SU-DHL-6 (cell line): Measurements from ENCODE around the gene FLYWCH1.

Experiments used
- H2AFZ ChIP-seq: fragments of 200-600 bp; sonication (generic); 2 replicates; pipeline ENCODE4 v1.6.1; 2014; ENCODE audit warnings: low read depth, mild to moderate bottlenecking, moderate library complexity, mixed read lengths, antibody characterized with exemption, low read length; ENCODE audit not compliant: severe bottlenecking
- H3F3A ChIP-seq: fragments of 200-600 bp; shearing (Covaris generic); 2 replicates; pipeline ENCODE4 v1.6.0; 2016; ENCODE audit warnings: antibody characterized with exemption, mild to moderate bottlenecking; ENCODE audit not compliant: insufficient read depth
- H3K27ac ChIP-seq: fragments of 200-600 bp; sonication (generic); 2 replicates; pipeline ENCODE4 v1.5.1; 2016; ENCODE audit warnings: low read depth, mild to moderate bottlenecking, low read length, moderate library complexity, mixed read lengths
- H3K27me3 ChIP-seq: fragments of 200-600 bp; sonication (generic), shearing (Covaris generic); 2 replicates; pipeline ENCODE4 v1.6.0; 2014; ENCODE audit warnings: mild to moderate bottlenecking, low read length
- H3K36me3 ChIP-seq: fragments of 200-600 bp; sonication (generic); 2 replicates; pipeline ENCODE4 v1.6.1; 2014; ENCODE audit warnings: mild to moderate bottlenecking, low read length, mixed read lengths
- H3K4me2 ChIP-seq: fragments of 300-600, 200-600 bp; shearing (Covaris generic), sonication (generic); 2 replicates; pipeline ENCODE4 v1.6.0; 2014; ENCODE audit warnings: low read length, low read depth, mild to moderate bottlenecking; ENCODE audit not compliant: poor library complexity, severe bottlenecking
- H3K4me3 ChIP-seq: fragments of 200-600 bp; sonication (generic); 2 replicates; pipeline ENCODE4 v1.5.1; 2014; ENCODE audit warnings: antibody characterized with exemption, low read length, mild to moderate bottlenecking, mixed read lengths; ENCODE audit not compliant: insufficient read depth, poor library complexity, severe bottlenecking
- H3K79me2 ChIP-seq: fragments of 200-600 bp; sonication (generic); 2 replicates; pipeline ENCODE4 v1.6.1; 2014; ENCODE audit warnings: mild to moderate bottlenecking, low read length, moderate library complexity; ENCODE audit not compliant: insufficient read depth
- H3K9ac ChIP-seq: fragments of 200-600 bp; sonication (generic); 2 replicates; pipeline ENCODE4 v1.7.0; 2014; ENCODE audit warnings: mild to moderate bottlenecking, low read length
- H3K9me2 ChIP-seq: fragments of 200-600 bp; sonication (generic); replicated peaks from 2 replicates; pipeline ENCODE4 v1.6.1; 2014; ENCODE audit warnings: low read length; ENCODE audit not compliant: insufficient read depth
- H3K9me3 ChIP-seq: fragments of 200-600 bp; sonication (generic); 2 replicates; pipeline ENCODE4 v1.6.1; 2014; ENCODE audit warnings: low read length, mixed read lengths; ENCODE audit not compliant: insufficient read depth
- H4K20me1 ChIP-seq: fragments of 200-600 bp; sonication (generic); 2 replicates; pipeline ENCODE4 v1.6.1; 2014; ENCODE audit warnings: low read depth, mild to moderate bottlenecking, antibody characterized with exemption, low read length, moderate library complexity, mixed read lengths
- CTCF ChIP-seq: fragments of 200-600 bp; sonication (generic); IDR thresholded peaks from one replicate; pipeline ENCODE4 v1.5.1; 2017; ENCODE audit warnings: antibody characterized with exemption, mild to moderate bottlenecking, low read length, moderate library complexity; ENCODE audit not compliant: insufficient read depth, poor library complexity, severe bottlenecking
- EZH2phosphoT487 ChIP-seq: fragments of 200-600 bp; sonication (generic), shearing (Covaris generic); conservative IDR thresholded peaks from 2 replicates; pipeline ENCODE4 v1.6.1; 2018; ENCODE audit warnings: mild to moderate bottlenecking, antibody characterized with exemption, low read length, moderate library complexity, mixed read lengths

Gene FLYWCH1

GRCh38 chr16:2955779-2956578, 44.2 kb downstream of the FLYWCH1 start:
- no peak overlapping the region for H2AFZ ChIP-seq
- no peaks in the 10 kb centered on the region for H3K9me3 ChIP-seq
- H3K9ac ChIP-seq, result no peak overlapping the region
- H3K27me3 ChIP-seq, result no peaks in the 10 kb centered on the region
- no peak overlapping the region for H3K4me3 ChIP-seq
- no peak overlapping the region for H3K4me2 ChIP-seq
- TF ChIP-seq EZH2phosphoT487 (no peak), CTCF (no peak)
- H4K20me1 ChIP-seq, result no peaks in the 10 kb centered on the region
- H3K79me2 ChIP-seq, result no peaks in the 10 kb centered on the region
- peaks cover 12% of the 10 kb centered on the region for H3F3A ChIP-seq
- no peaks in the 10 kb centered on the region for H3K36me3 ChIP-seq
- H3K27ac ChIP-seq, result no peak overlapping the region
- H3K9me2 ChIP-seq, result no peaks in the 10 kb centered on the region

GRCh38 chr16:2956579-2956956, 44.8 kb downstream of the FLYWCH1 start:
- Histone ChIP-seq H3K9me2 (no peaks in the 10 kb centered on the region), H3K27ac (no peak overlapping the region), H3K9me3 (no peaks in the 10 kb centered on the region), H3F3A (peaks cover 12% of the 10 kb centered on the region), H3K27me3 (no peaks in the 10 kb centered on the region), H2AFZ (no peak overlapping the region), H4K20me1 (no peaks in the 10 kb centered on the region), H3K79me2 (no peaks in the 10 kb centered on the region), H3K9ac (no peak overlapping the region), H3K4me2 (no peak overlapping the region), H3K36me3 (no peaks in the 10 kb centered on the region), H3K4me3 (no peak overlapping the region)
- TF ChIP-seq EZH2phosphoT487 (no peak), CTCF (no peak)

- TF ChIP-seq CTCF (no peak), EZH2phosphoT487 (no peak)
- Histone ChIP-seq H2AFZ (no peak overlapping the region), H3K36me3 (no peaks in the 10 kb centered on the region), H3K4me3 (no peak overlapping the region), H4K20me1 (no peaks in the 10 kb centered on the region), H3F3A (peaks cover 25% of the 10 kb centered on the region), H3K9ac (no peak overlapping the region), H3K9me3 (no peaks in the 10 kb centered on the region), H3K79me2 (no peaks in the 10 kb centered on the region), H3K27me3 (no peaks in the 10 kb centered on the region), H3K4me2 (no peak overlapping the region), H3K9me2 (no peaks in the 10 kb centered on the region), H3K27ac (no peak overlapping the region; the same call in 1 of the 2 replicates)
Observed at GRCh38 chr16:2959206-2959605, 47.5 kb downstream of the FLYWCH1 start.
